ENCODE results near the gene OGDH.

OGDH gene

DNA sequence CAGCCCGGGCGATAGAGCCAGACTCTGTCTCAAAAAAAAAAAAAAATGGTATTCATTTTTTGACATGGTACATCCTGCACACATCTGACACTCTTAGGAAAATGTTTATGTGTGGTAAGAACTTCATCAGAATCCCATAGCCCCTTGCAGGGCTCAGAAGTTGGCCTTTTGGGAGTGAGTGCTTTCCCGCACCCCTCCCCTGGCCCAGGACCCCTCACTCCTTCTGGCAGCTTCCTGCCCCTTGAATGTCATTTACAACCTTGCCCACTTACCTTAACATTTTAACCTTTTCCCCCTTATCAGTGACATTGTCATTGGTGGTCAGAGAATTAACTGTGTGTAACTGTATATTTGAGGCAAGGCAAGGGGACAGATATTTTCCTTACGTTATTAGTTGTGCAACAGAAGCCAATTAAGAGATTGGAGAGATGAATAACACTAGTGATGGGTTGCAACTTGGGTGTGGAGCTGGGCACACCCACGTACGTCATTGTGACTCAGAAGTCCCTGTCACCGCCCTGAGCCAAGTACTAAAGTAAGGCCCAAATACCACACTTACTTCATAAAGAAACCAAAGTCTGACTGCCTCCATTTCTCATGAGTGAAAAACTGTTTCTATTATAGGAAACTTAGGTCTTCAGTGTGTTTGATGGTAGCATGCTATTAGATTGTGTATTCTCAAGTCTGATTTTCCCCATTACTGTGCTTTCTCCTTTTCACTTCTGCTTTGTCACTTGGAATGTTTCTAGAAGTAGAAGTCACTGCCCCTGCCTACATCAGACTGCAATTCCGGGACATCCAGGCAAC is 31.6 kb downstream of the OGDH start:
- peak in 1 of 2 donors; percentile 50 for DNase-seq (ENCODE audit: low read depth in 2 of 2, low spot score in 1 of 2)

GRCh38 chr7:44638611-44639557 is 32.5 kb downstream of the OGDH start:
- peak; percentile 58 to 62 for DNase-seq (ENCODE audit: low read depth in 2 of 2, low spot score in 1 of 2)

DNA sequence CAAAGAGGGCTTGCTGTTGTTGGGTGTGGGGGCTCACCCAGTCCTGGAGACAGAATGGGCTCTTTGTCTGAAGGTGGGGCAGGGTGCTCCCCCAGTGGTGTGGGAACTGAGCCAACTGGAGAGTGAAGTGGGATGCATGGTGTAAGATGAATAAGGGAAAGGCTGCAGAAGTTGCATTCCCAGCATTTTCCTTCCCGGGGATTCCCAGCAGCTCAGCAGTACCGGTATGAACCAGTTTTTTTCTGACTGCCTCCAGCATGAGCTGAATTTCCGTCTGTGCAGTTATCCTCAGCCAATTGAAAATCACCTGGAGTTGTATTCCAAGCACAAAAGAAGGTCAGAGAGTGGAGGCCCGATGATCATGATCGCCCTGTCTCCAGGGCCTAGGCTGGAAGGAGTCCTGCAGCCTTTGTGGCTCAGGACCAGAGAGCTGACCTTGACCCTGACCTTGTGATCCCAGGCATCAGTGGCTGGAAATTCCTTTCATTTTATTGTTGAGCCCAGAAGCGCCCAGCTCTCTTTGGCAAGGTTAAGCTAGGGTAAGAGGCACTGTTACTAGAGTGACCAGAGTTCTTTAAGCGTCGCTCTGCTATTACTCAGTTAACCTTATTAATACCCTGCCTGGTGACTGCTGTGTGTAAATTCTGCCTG is 33.4 kb downstream of the OGDH start:
- no peak for DNase-seq (ENCODE audit: low read depth in 2 of 2, low spot score in 1 of 2)

DNA sequence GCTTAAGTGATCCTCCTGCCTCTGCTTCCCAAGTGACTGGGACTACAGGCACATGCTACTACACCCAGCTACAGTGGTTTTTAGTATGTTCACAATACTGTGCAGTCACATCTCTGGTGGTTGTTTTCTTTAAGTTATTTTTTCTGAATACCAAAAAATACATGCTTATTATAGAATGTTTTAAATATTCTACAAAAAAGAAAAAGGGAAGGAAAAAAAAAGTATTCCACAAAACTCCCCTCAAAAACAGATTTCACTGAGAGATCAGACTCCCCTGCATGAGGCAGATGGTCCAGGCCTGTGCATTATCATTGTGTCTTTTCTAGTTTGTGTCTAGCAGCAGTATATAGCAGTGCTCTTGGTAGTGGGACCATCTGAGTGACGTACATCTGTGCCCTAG is 36.8 kb downstream of the OGDH start:
- DNase-seq (ENCODE audit: low read depth in 2 of 2, low spot score in 1 of 2): no peak

DNA sequence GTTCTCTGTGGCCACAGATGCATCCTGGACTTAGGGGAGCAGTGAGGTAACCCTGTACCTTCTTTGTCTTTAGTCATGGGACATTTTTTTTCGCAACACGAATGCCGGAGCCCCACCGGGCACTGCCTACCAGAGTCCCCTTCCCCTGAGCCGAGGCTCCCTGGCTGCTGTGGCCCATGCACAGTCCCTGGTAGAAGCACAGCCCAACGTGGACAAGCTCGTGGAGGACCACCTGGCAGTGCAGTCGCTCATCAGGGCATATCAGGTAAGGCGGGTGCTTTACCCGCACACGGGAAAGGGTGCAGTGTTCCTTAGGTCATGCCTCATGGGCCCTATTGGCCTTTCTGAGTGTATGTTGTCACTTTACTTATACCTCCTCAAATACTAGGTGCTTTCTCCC is 38.8 kb downstream of the OGDH start:
- no peak for DNase-seq (ENCODE audit: low read depth in 2 of 2, low spot score in 1 of 2)

DNA sequence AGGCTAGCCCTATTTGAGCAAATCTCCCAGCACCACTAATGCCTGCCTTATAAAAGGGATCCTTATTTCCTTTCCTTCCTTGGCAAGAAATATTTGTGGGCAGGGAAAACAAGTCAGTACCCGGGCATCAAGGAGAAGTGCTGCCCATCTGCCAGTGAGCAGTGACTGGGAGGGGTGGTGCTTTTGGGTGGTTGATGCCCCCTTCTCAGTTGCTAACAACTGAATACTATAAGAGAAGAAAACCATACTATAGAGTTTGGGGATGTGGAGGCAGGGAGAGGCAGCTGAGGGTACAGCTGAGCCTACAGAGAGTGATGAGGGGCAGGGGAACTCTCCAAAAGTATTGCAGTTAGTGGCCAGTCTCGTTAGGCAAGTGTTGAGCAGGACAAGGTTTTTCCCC is 39.3 kb downstream of the OGDH start:
- no peak for DNase-seq (ENCODE audit: low read depth in 2 of 2, low spot score in 1 of 2)

DNA sequence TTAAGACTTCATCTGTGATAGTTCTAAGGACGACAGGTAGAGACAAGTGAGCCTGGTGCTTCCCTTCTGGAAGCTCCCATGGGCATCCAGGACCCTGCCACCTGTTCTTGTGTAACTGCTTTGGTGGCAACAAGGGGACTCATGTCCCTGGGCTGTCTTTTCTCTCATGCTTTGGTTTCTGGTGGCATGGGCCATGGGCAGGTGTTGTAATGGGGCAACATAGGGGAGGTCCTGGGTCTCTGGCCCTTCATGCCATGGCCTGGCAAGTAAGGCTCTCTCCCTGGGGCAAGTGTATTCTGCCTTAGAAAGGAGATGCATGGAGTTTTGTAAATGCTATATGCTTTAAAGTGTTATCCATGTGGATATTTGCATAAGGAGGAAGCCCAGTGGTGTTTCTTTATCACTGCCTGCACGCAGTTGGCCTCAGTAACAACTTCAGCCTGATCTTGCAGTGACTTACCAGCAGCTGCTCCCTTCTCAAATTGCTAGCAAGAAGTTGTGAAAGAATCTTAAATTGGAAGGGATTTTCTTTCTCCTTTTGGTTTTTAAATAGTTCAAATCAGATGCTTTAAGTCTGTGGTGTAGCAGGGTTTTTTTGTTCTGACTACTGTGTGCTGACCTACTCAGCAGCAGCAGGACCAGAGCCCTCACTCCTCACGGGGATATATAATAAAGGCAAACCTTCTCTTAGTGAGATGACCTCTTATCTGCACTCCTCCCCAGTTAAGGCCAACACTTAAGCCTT is 39.9 kb downstream of the OGDH start:
- no peak for DNase-seq (ENCODE audit: low read depth in 2 of 2, low spot score in 1 of 2)

GRCh38 chr7:44646921-44647636 is 40.7 kb downstream of the OGDH start:
- no peak for DNase-seq (ENCODE audit: low read depth in 2 of 2, low spot score in 1 of 2)

DNA sequence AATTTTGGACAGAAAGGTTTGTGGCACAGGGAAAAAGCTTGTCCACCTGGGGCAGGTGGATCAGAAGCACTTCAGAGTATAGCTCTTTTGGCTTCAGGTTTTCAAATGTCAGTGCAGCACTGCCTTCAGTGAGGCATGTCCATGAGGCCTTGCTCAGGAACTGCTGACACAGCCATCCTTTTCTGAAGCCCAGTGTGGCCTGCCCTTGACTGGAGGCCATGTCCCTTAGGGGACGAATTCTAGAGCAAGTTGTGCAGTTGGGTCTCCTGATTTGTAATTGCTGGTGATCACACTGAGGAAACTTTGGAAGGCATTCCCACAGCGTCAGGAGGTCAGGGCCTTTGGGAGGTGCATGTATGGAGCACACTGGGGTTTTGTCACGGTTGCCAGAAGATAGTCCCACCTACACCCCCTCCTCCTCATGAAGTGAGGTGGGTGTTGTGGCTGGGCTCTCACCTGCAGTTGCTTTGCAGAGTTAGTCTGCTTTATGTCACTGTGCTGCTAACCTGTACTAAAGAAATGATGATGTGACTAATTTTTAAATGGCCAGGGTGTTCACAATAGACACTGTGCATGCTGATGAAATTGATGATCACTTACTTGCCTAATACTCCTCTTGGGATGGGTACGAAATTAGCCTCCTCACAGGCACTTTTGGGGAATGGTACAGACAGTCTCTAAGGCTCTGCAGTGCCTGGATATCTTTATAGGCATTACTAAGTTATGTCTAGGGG is 41.7 kb downstream of the OGDH start:
- DNase-seq (ENCODE audit: low read depth in 2 of 2, low spot score in 1 of 2): no peak

DNA sequence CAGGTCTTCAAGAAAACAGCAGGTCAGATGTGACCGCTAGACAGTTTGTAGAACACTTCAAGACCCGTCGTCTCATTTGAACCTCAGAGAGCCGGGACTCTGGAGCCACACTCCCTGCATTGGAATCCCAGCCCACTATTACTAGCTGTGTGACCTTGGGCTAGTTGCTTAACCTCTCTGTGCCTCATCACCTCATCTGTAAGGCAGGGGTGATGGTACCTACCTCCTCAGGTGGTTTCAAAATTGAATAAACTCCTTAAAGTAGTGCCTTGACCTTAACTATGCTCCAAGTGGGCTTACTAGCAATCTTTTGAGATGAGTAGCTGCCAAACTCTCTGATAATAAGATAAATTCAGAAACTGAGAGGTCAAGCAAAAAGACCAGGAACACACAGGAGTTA is 43.8 kb downstream of the OGDH start:
- no peak for DNase-seq (ENCODE audit: low read depth in 2 of 2, low spot score in 1 of 2)

GRCh38 chr7:44650772-44651171 is 44.3 kb downstream of the OGDH start:
- DNase-seq (ENCODE audit: low read depth in 2 of 2, low spot score in 1 of 2): no peak

DNA sequence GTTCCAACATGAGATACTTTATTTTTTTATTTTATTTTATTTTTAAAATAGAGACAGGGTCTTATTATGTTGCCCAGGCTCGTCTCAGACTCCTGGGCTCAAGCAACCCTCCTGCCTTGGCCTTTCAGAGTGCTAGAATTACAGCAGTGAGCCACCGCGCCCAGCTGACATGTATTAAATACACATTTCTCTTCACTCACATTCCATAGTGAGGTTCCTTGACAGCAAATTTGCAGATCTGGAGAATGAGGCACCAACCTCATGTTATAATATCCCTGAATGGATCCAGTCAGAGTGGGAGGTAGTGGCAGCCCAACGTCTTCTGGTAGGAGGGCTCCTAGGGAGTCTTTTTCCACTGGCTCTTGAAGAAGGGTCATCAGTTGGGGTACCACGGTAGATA is 46.1 kb downstream of the OGDH start:
- no peak for DNase-seq (ENCODE audit: low read depth in 2 of 2, low spot score in 1 of 2)

- DNase-seq (ENCODE audit: low read depth in 2 of 2, low spot score in 1 of 2): no peak
These were observed 47.9 kb downstream of the OGDH start for GRCh38 chr7:44654255-44654796.

DNA sequence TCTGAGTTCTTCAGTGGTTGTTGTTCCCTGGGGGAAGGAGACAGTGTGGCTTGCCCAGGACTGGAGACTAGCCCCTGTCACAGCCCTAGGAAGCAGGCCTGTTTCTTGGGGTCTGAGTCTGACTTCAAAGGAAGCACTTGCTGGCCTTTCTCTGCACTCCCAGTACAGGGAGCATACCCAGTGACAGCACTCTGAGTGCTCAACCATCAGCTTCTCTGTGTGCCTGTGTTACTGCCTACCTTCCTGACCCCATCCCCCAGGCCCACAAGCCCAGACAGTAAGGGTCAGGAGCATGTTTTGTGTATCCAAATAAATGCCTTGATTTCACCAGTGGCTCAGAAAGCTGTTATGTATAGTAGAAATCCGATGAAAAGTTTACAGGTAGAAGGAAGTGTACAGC is 48.9 kb downstream of the OGDH start:
- no peak for DNase-seq (ENCODE audit: low read depth in 2 of 2, low spot score in 1 of 2)

- DNase-seq (ENCODE audit: low read depth in 2 of 2, low spot score in 1 of 2): no peak
These were observed 52.6 kb downstream of the OGDH start for GRCh38 chr7:44658979-44659378.

DNA sequence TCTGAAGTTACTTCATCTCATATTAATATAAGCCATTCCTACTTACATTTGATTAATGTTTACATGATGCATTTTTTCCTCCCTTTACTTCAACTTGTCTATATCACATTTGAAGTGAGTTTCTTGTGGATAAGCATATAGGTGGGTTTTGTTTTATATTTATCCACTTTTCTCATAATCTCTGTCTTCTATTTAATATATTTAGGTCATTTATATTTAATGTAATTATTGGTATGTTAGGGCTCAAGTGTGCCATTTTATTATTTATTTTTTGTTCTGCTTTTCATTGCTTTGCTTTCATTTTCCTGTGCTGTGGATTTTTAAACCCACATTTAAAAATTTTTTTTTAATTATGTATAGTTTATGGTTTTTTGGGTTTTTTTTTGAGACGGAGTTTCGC is 54.8 kb downstream of the OGDH start:
- DNase-seq (ENCODE audit: low read depth in 2 of 2, low spot score in 1 of 2): no peak

DNA sequence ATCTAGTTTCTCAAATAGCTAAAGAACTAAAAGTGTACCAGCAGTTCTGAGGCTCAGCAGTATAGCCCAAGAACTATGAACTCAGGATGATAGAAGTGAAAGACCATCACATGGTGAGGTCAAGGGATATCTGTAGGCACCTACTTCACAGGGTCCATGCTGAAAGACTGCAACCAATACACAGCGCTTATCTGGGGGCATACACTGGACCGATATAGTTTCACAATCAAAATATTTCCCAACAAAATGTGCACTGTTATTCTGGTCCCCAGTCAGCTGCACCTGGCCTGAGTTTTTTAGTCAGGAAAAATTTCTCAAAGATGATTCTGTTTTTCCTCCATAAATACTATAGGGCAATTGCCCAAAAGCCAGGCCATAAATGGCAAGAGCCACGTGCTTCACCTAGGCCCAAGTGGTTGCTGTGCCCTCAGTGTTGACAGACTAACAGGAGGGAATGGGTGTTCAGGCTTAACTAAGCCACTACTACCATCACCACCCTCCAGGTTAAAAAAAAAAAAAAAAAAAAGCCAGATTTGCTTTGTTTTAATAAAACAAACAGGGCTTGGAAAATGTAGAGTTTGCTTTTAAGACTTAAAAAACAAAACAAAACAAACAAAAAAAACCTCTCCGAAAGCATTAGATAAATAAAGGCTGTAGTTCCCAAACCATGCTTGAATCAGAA is 58.5 kb downstream of the OGDH start:
- DNase-seq (ENCODE audit: low read depth in 2 of 2, low spot score in 1 of 2): no peak

DNA sequence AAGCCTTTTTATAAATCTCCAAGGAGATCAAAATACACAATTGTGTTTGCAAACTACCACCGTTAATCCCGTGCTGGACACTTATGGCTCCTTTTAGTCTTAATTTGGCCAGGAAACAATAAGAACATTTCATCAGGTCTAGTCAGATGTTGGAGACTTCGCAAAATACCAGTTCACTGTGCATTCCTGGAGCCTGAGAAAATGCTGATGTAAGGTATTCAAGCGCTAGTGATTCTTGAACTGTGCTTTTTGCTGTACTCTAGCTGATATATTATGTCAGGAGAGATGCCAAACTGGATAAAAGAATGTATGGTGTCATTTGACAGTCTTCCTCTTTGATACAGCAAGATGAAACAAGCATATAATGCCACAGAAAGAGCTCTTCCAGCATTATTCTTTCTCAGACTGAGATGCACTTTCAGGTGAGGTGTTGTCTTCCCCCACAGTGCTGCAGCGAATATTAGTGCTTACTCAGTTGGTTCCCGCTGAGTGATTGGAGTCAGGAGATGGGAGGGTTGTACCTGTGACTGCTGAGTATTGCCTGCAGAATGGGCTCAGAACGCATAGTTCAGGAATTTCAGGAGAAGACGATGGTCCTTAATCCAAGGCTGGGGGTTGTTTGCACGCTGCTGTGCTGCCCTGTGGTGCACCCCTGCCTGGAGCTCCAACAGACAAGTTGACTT is 59.2 kb downstream of the OGDH start:
- DNase-seq (ENCODE audit: low read depth in 2 of 2, low spot score in 1 of 2): no peak

All from stimulated activated CD8-positive, alpha-beta memory T cell treated with anti-CD3 and anti-CD28 coated beads, Interleukin-4, amount 100 ng/mL, for 1 hour (primary cell).